HG03469 (cell line): ENCODE measurements around the gene TRPC3.

ENCODE experiments used
- ATAC-seq: cut with Tn5 transposase; IDR thresholded peaks from one replicate; pipeline ENCODE4 v1.9.1; 2021; ENCODE audit warnings: mild to moderate bottlenecking, moderate library complexity, moderate number of reproducible peaks; ENCODE audit not compliant: unreplicated experiment

TRPC3 gene

GRCh38 chr4:121876070-121876469, 75.8 kb downstream of the TRPC3 start:
- no peak for ATAC-seq

GRCh38 chr4:121875652-121876051, 76.2 kb downstream of the TRPC3 start:
- ATAC-seq: no peak

GRCh38 chr4:121873604-121874003, 78.3 kb downstream of the TRPC3 start:
- ATAC-seq: no peak

- ATAC-seq: peak; percentile 98
These were observed 81.7 kb downstream of the TRPC3 start, which contains the start of gene BBS7 for GRCh38 chr4:121869841-121870822. Gene BBS7, minus strand, starts transcription at chr4:121870474. Its CDS starts 161 bp downstream, at chr4:121870313.

- no peak for ATAC-seq
These were observed 88.1 kb downstream of the TRPC3 start for GRCh38 chr4:121863799-121864198.

GRCh38 chr4:121861426-121861825, 90.4 kb downstream of the TRPC3 start:
- no peak for ATAC-seq

GRCh38 chr4:121860121-121860520, 91.7 kb downstream of the TRPC3 start:
- no peak for ATAC-seq

GRCh38 chr4:121851354-121851753, 100.5 kb downstream of the TRPC3 start:
- ATAC-seq: no peak

GRCh38 chr4:121846662-121847061, 105.2 kb downstream of the TRPC3 start:
- no peak for ATAC-seq

GRCh38 chr4:121842862-121843261, 109.0 kb downstream of the TRPC3 start:
- no peak for ATAC-seq

- ATAC-seq: no peak
These were observed 113.7 kb downstream of the TRPC3 start for GRCh38 chr4:121838136-121838535.

GRCh38 chr4:121829511-121829910, 122.3 kb downstream of the TRPC3 start:
- ATAC-seq: no peak
